Keratinocyte (primary cell): ENCODE results near the gene RAP1GAP.

Experiments
- EZH2 ChIP-seq: IDR thresholded peaks from one replicate; pipeline ENCODE4 v1.6.1; 2012; ENCODE audit warnings: inconsistent platforms, mild to moderate bottlenecking, low read length, moderate library complexity
- TF ChIP-seq, protein P1 (sequence below), 3 experiments: IDR thresholded peaks in 1 of 3; conservative IDR thresholded peaks in 1 of 3; optimal IDR thresholded peaks in 1 of 3; 2 replicates in 2 of 3; 3 replicates in 1 of 3; pipeline versions ENCODE3 to v1.5.1; 2011; ENCODE audit warnings: low read length in 3 of 3, mild to moderate bottlenecking in 3 of 3, moderate library complexity in 2 of 3, control low read depth in 1 of 3, inconsistent platforms in 1 of 3; ENCODE audit not compliant: insufficient read depth in 2 of 3; ENCODE audit errors: extremely low read depth in 1 of 3

DNA sequence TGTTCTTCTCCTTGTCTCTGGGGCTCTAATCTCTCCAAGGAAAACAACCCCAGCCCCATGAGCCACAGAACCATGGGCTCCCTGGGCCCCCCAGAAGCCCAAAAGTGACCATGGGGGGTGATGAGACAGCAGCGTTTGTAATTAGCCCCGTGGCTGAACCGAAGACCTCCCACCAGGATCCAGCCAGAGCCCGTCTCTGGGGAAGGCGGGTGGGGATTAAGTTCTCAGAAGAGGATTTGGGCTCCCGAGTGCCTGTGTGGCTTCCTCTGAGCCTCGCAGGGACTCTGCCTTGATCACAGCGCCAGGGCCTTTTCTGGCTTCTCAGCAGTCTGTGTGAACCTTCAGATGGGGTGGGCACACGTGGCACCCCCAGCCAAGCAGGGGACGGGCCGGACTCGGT lies 82.9 kb downstream of the RAP1GAP start:
- TF ChIP-seq EZH2, result no peak
- TF ChIP-seq, protein P1, sequence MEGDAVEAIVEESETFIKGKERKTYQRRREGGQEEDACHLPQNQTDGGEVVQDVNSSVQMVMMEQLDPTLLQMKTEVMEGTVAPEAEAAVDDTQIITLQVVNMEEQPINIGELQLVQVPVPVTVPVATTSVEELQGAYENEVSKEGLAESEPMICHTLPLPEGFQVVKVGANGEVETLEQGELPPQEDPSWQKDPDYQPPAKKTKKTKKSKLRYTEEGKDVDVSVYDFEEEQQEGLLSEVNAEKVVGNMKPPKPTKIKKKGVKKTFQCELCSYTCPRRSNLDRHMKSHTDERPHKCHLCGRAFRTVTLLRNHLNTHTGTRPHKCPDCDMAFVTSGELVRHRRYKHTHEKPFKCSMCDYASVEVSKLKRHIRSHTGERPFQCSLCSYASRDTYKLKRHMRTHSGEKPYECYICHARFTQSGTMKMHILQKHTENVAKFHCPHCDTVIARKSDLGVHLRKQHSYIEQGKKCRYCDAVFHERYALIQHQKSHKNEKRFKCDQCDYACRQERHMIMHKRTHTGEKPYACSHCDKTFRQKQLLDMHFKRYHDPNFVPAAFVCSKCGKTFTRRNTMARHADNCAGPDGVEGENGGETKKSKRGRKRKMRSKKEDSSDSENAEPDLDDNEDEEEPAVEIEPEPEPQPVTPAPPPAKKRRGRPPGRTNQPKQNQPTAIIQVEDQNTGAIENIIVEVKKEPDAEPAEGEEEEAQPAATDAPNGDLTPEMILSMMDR (optimal IDR thresholded peaks at IDR 0.05 in 1 of 3, IDR thresholded peaks at IDR 0.05 in 1 of 3, conservative IDR thresholded peaks at IDR 0.05 in 1 of 3; ENCODE audit: extremely low read depth in 1 of 3, insufficient read depth in 2 of 3, low read length in 3 of 3), result no peak
